Fibroblast of lung (primary cell): ENCODE data around the gene GSDMA. TPM values are rescaled to one million over a fixed set of nuclear protein-coding genes. Genes with fewer than 3 reads are reported as not detected.

Source experiments
- DNase-seq, 2 donors: peaks; one replicate each; pipeline versions ENCODE4 v3.0.0 to v3.0.0-alpha.2; 2010; ENCODE audit warnings: low read depth in 2 of 2
- H2AFZ ChIP-seq: 2 replicates; pipeline ENCODE4 v1.5.1; 2012; ENCODE audit warnings: low read length, control low read depth, inconsistent platforms
- H3K27ac ChIP-seq: 2 replicates; pipeline ENCODE4 v1.5.1; 2011; ENCODE audit warnings: low read length, control low read depth; ENCODE audit not compliant: insufficient read depth
- H3K27me3 ChIP-seq: 2 replicates; pipeline ENCODE4 v1.5.1; 2011; ENCODE audit warnings: mild to moderate bottlenecking, low read length; ENCODE audit not compliant: control insufficient read depth, insufficient read depth
- H3K36me3 ChIP-seq: 2 replicates; pipeline ENCODE4 v1.5.1; 2011; ENCODE audit warnings: low read length; ENCODE audit not compliant: control insufficient read depth, insufficient read depth
- H3K4me1 ChIP-seq: 2 replicates; pipeline ENCODE4 v1.5.1; 2011; ENCODE audit warnings: low read length; ENCODE audit not compliant: control insufficient read depth, insufficient read depth; ENCODE audit errors: extremely low read depth
- H3K4me2 ChIP-seq: 2 replicates; pipeline ENCODE4 v1.5.1; 2011; ENCODE audit warnings: low read length, control low read depth; ENCODE audit not compliant: insufficient read depth; ENCODE audit errors: extremely low read depth
- H3K4me3 ChIP-seq, 4 experiments: fragments of 200-600 bp in 1 of 4; sonication (generic) in 1 of 4; replicated peaks in 1 of 4; 2 replicates each; pipeline ENCODE4 v1.5.1; 2011 to 2016; ENCODE audit warnings: low read length in 4 of 4, low read depth in 3 of 4, mild to moderate bottlenecking in 3 of 4, control low read depth in 2 of 4, inconsistent platforms in 1 of 4, mixed read lengths in 1 of 4; ENCODE audit not compliant: insufficient read depth in 1 of 4; ENCODE audit errors: control extremely low read depth in 1 of 4
- H3K79me2 ChIP-seq: 2 replicates; pipeline ENCODE4 v1.5.1; 2012; ENCODE audit warnings: mild to moderate bottlenecking, low read length, inconsistent platforms; ENCODE audit not compliant: control insufficient read depth, insufficient read depth
- H3K9ac ChIP-seq: 2 replicates; pipeline ENCODE4 v1.5.1; 2011; ENCODE audit warnings: mild to moderate bottlenecking, low read length, control low read depth; ENCODE audit not compliant: insufficient read depth
- H3K9me3 ChIP-seq: 2 replicates; pipeline ENCODE4 v1.5.1; 2012; ENCODE audit warnings: low read depth, low read length; ENCODE audit not compliant: control insufficient read depth, insufficient read depth
- H4K20me1 ChIP-seq: 2 replicates; pipeline ENCODE4 v1.5.1; 2011; ENCODE audit warnings: low read length; ENCODE audit not compliant: control insufficient read depth, insufficient read depth; ENCODE audit errors: extremely low read depth
- CTCF ChIP-seq, 2 donors: IDR thresholded peaks in 1 of 2; conservative IDR thresholded peaks in 1 of 2; 1 replicate in 1 of 2; 2 replicates in 1 of 2; pipeline ENCODE4 v1.5.1; 2011 to 2012; ENCODE audit warnings: low read length in 2 of 2, control low read depth in 1 of 2, inconsistent platforms in 1 of 2, low read depth in 1 of 2, mild to moderate bottlenecking in 1 of 2
- EZH2 ChIP-seq: IDR thresholded peaks from 2 replicates; pipeline ENCODE4 v1.5.1; 2012; ENCODE audit warnings: low read length, control low read depth, mild to moderate bottlenecking; ENCODE audit errors: missing control alignments
- polyA plus RNA-seq, 2 donors: library from polyadenylated mRNA; depleted of rRNA in 1 of 2; stranded (reverse) in 1 of 2; unstranded in 1 of 2; fragments of >200 nt; gene quantifications; 2 replicates each; pipeline ENCODE4 v1.2.1, GENCODE V29; 2011 to 2012; ENCODE audit warnings: missing spikeins in 1 of 2
- total RNA-seq: library from RNA; depleted of rRNA; stranded (reverse); fragments of >200 nt; gene quantifications from 2 replicates; pipeline ENCODE4 v1.2.1, GENCODE V29; 2014

Gene GSDMA
- total and polyA plus RNA-seq, 2 donors (not counting 1 experiment from before 2014, with no cell fraction given): not detected

GRCh38 chr17:40026816-40027613, 64.2 kb downstream of the GSDMA start:
- no peak overlapping the region for H3K9ac ChIP-seq
- H2AFZ ChIP-seq: no peak overlapping the region
- H3K27ac ChIP-seq: no peak overlapping the region
- peaks cover 27% of the 10 kb centered on the region for H3K36me3 ChIP-seq
- peaks cover 9% of the 10 kb centered on the region for H3K4me1 ChIP-seq
- TF ChIP-seq EZH2 (no peak), CTCF (conservative IDR thresholded peaks at IDR 0.05 in 1 of 2, IDR thresholded peaks at IDR 0.05 in 1 of 2; ENCODE audit: low read depth in 1 of 2, low read length in 2 of 2) (peak; percentile 79 to 85)
- no peaks in the 10 kb centered on the region for H3K9me3 ChIP-seq
- H3K79me2 ChIP-seq: no peaks in the 10 kb centered on the region
- H3K27me3 ChIP-seq: no peaks in the 10 kb centered on the region
- H4K20me1 ChIP-seq: no peaks in the 10 kb centered on the region
- peak; percentile 66 to 81 for DNase-seq
- H3K4me3 ChIP-seq: no peak overlapping the region
- H3K4me2 ChIP-seq: no peak overlapping the region

Other genes with a start within 250 kb of the GSDMA start
- 18.2 and 25.6 TPM in 2 replicates for gene MIEN1, start 232.5 kb upstream of the GSDMA start, total RNA-seq
- gene MIEN1, start 232.5 kb upstream of the GSDMA start, polyA plus RNA-seq: 58.0 and 66.2 TPM in 2 replicates
- gene GRB7, start 225.1 kb upstream of the GSDMA start, total RNA-seq: under 0.01 and 0.77 TPM in 2 replicates
- gene GRB7, start 225.1 kb upstream of the GSDMA start, polyA plus RNA-seq: 0.07 TPM in 2 replicates
- not detected in 2 replicates for gene IKZF3, start 98.7 kb upstream of the GSDMA start, total RNA-seq
- gene IKZF3, start 98.7 kb upstream of the GSDMA start, polyA plus RNA-seq: 0.03 TPM in 1 of 2 replicates, not detected in the other
- gene ZPBP2, start 94.8 kb upstream of the GSDMA start, total RNA-seq: not detected in 2 replicates
- not detected in 2 replicates for gene ZPBP2, start 94.8 kb upstream of the GSDMA start, polyA plus RNA-seq
- gene GSDMB, start 44.4 kb upstream of the GSDMA start, total RNA-seq: 4.4 and 5.6 TPM in 2 replicates
- gene GSDMB, start 44.4 kb upstream of the GSDMA start, polyA plus RNA-seq: 1.1 and 2.3 TPM in 2 replicates
- gene ORMDL3, start 35.4 kb upstream of the GSDMA start, total RNA-seq: 48.1 and 51.9 TPM in 2 replicates
- 22.3 and 30.1 TPM in 2 replicates for gene ORMDL3, start 35.4 kb upstream of the GSDMA start, polyA plus RNA-seq
- gene LRRC3C, start 35.3 kb upstream of the GSDMA start, total RNA-seq: not detected in 2 replicates
- not detected in 2 replicates for gene LRRC3C, start 35.3 kb upstream of the GSDMA start, polyA plus RNA-seq
- gene PSMD3, start 17.8 kb downstream of the GSDMA start, total RNA-seq: 55.2 and 55.5 TPM in 2 replicates
- 66.9 and 107 TPM in 2 replicates for gene PSMD3, start 17.8 kb downstream of the GSDMA start, polyA plus RNA-seq
- not detected in 2 replicates for gene CSF3, start 52.4 kb downstream of the GSDMA start, total RNA-seq
- 0.12 TPM in 1 of 2 replicates, not detected in the other for gene CSF3, start 52.4 kb downstream of the GSDMA start, polyA plus RNA-seq
- gene MED24, start 91.4 kb downstream of the GSDMA start, total RNA-seq: 25.1 and 31.1 TPM in 2 replicates
- gene MED24, start 91.4 kb downstream of the GSDMA start, polyA plus RNA-seq: 42.7 and 66.7 TPM in 2 replicates
- gene THRA, start 100.0 kb downstream of the GSDMA start, total RNA-seq: 49.8 and 52.8 TPM in 2 replicates
- gene THRA, start 100.0 kb downstream of the GSDMA start, polyA plus RNA-seq: 27.2 and 30.8 TPM in 2 replicates
- gene NR1D1, start 137.6 kb downstream of the GSDMA start, total RNA-seq: 1.8 and 5.3 TPM in 2 replicates
- gene NR1D1, start 137.6 kb downstream of the GSDMA start, polyA plus RNA-seq: 3.3 and 4.0 TPM in 2 replicates
- gene MSL1, start 159.0 kb downstream of the GSDMA start, total RNA-seq: 43.9 and 52.4 TPM in 2 replicates
- 65.6 and 86.3 TPM in 2 replicates for gene MSL1, start 159.0 kb downstream of the GSDMA start, polyA plus RNA-seq
- 24.9 and 26.8 TPM in 2 replicates for gene CASC3, start 177.5 kb downstream of the GSDMA start, total RNA-seq
- gene CASC3, start 177.5 kb downstream of the GSDMA start, polyA plus RNA-seq: 38.8 and 45.7 TPM in 2 replicates
- gene RAPGEFL1, start 214.5 kb downstream of the GSDMA start, total RNA-seq: 1.2 and 1.3 TPM in 2 replicates
- gene RAPGEFL1, start 214.5 kb downstream of the GSDMA start, polyA plus RNA-seq: 1.6 and 1.7 TPM in 2 replicates